GM12891 (cell line): ENCODE results near the gene LTBP2.

ENCODE experiments used
- PAX5 ChIP-seq: IDR thresholded peaks from 2 replicates; pipeline ENCODE4 v1.6.1; 2011; ENCODE audit warnings: low read length, moderate library complexity, mild to moderate bottlenecking; ENCODE audit not compliant: insufficient read depth, severe bottlenecking
- POLR2A ChIP-seq: IDR thresholded peaks from 2 replicates; pipeline ENCODE4 v1.6.1; 2011; ENCODE audit warnings: low read depth, low read length, control low read depth
- POLR2AphosphoS5 ChIP-seq: IDR thresholded peaks from 2 replicates; pipeline ENCODE4 v1.6.1; 2011; ENCODE audit warnings: low read depth, low read length, control low read depth
- POU2F2 ChIP-seq: IDR thresholded peaks from 2 replicates; pipeline ENCODE4 v1.6.1; 2011; ENCODE audit warnings: low read depth, mild to moderate bottlenecking, control low read depth, low read length, moderate library complexity
- SPI1 ChIP-seq: IDR thresholded peaks from 2 replicates; pipeline ENCODE4 v1.6.1; 2011; ENCODE audit warnings: low read depth, low read length, control low read depth
- TAF1 ChIP-seq: IDR thresholded peaks from 2 replicates; pipeline ENCODE4 v1.6.1; 2011; ENCODE audit warnings: low read depth, low read length, control low read depth

GRCh38 chr14:74638066-74638465 lies 26.0 kb upstream of the LTBP2 start:
- TF ChIP-seq POLR2AphosphoS5 (no peak), POLR2A (no peak), TAF1 (no peak), PAX5 (no peak), SPI1 (peak; percentile 56), POU2F2 (no peak)
